ENCODE data around the gene IKZF2.

DNA sequence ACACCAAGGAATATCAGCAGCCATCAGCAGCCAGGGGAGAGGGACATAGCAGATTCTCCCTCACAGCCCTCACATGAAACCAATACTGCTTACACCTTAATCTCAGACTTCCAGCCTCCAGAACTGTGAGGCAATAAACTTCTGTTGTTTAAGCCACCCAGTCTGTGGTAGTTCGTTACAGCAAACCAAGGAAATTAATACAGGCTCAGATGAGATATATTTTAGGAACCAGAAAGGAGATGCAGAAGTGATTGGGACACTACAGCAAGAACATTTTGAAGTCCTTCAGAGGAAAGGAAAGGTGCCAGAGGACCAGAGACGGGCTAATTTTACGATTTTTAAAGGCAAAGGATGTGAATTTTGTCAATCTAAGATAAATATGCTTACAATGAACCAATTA, 60.6 kb downstream of the IKZF2 start:
- no peak for TF ChIP-seq GABPA (IDR thresholded peaks at IDR 0.05 in 1 of 2, conservative IDR thresholded peaks at IDR 0.05 in 1 of 2)
- TF ChIP-seq, protein P1, sequence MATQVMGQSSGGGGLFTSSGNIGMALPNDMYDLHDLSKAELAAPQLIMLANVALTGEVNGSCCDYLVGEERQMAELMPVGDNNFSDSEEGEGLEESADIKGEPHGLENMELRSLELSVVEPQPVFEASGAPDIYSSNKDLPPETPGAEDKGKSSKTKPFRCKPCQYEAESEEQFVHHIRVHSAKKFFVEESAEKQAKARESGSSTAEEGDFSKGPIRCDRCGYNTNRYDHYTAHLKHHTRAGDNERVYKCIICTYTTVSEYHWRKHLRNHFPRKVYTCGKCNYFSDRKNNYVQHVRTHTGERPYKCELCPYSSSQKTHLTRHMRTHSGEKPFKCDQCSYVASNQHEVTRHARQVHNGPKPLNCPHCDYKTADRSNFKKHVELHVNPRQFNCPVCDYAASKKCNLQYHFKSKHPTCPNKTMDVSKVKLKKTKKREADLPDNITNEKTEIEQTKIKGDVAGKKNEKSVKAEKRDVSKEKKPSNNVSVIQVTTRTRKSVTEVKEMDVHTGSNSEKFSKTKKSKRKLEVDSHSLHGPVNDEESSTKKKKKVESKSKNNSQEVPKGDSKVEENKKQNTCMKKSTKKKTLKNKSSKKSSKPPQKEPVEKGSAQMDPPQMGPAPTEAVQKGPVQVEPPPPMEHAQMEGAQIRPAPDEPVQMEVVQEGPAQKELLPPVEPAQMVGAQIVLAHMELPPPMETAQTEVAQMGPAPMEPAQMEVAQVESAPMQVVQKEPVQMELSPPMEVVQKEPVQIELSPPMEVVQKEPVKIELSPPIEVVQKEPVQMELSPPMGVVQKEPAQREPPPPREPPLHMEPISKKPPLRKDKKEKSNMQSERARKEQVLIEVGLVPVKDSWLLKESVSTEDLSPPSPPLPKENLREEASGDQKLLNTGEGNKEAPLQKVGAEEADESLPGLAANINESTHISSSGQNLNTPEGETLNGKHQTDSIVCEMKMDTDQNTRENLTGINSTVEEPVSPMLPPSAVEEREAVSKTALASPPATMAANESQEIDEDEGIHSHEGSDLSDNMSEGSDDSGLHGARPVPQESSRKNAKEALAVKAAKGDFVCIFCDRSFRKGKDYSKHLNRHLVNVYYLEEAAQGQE (IDR thresholded peaks at IDR 0.05), result no peak
- TF ChIP-seq, protein P2, sequence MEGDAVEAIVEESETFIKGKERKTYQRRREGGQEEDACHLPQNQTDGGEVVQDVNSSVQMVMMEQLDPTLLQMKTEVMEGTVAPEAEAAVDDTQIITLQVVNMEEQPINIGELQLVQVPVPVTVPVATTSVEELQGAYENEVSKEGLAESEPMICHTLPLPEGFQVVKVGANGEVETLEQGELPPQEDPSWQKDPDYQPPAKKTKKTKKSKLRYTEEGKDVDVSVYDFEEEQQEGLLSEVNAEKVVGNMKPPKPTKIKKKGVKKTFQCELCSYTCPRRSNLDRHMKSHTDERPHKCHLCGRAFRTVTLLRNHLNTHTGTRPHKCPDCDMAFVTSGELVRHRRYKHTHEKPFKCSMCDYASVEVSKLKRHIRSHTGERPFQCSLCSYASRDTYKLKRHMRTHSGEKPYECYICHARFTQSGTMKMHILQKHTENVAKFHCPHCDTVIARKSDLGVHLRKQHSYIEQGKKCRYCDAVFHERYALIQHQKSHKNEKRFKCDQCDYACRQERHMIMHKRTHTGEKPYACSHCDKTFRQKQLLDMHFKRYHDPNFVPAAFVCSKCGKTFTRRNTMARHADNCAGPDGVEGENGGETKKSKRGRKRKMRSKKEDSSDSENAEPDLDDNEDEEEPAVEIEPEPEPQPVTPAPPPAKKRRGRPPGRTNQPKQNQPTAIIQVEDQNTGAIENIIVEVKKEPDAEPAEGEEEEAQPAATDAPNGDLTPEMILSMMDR (IDR thresholded peaks at IDR 0.05; ENCODE audit: low read depth, low read length, missing input control), result no peak
